ENCODE results near the gene RPL5. TPM values are rescaled to one million over a fixed set of nuclear protein-coding genes. Genes with fewer than 3 reads are reported as not detected.

The RPL5 gene
- total RNA-seq, 1 donor from 2014 or later: 1,372 TPM

DNA sequence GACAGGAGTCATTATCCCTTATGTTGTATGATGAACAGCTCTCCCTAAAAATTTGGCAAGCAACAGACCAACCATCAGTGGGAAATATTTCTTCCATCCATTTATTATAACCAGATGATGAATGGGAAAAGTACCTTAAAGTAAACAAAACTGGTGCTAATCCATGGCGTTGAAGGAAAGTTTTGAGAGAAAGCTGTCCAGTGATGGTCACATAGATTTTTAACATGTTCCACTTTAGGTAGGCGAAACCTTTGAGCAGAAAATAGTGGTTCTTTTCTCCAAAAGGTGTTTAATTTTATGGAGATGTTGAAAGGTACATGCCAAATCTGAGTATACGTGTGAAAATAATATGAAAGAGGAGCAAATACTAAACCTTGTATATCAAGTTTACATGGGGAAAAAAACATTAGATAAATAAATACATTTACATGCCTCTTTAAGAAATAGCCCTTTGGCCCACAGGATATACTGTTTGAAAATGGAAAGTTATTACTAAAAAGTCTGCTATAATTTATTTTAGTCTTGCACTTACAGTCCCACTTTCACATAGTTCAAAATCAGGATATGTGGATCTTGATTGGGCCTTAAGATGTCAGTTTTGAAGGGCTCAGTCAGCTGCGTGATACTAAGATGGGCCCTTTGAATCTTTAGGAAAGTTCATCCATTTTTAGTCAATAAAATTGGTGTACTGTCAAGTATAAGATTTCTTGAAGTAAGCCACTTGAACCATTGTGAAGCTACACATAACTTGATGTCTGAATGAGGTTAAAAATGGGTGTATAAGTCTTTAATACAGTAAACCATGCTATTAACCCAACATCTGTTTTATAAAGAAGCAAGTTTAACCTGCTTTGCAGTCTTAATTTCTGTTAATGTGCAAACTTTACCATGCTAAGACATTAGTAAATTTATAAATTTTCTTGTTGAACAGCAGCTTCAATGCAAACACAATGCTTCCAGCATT, 10.5 kb downstream of the RPL5 start:
- no peak overlapping the region for H3K4me3 ChIP-seq (ENCODE audit: low read depth, low read length)
- DNase-seq (ENCODE audit: low read depth): no peak
- TF ChIP-seq CTCF (conservative IDR thresholded peaks at IDR 0.05; ENCODE audit: low read depth, low read length): no peak

- TF ChIP-seq CTCF (conservative IDR thresholded peaks at IDR 0.05; ENCODE audit: low read depth, low read length): no peak
- no peak overlapping the region for H3K4me3 ChIP-seq (ENCODE audit: low read depth, low read length)
- DNase-seq (ENCODE audit: low read depth): no peak
Measured at GRCh38 chr1:92843046-92843423, 11.2 kb downstream of the RPL5 start.

- no peak for TF ChIP-seq CTCF (conservative IDR thresholded peaks at IDR 0.05; ENCODE audit: low read depth, low read length)
- H3K4me3 ChIP-seq (ENCODE audit: low read depth, low read length): no peak overlapping the region
- DNase-seq (ENCODE audit: low read depth): no peak
Measured at GRCh38 chr1:92843429-92844352, 11.9 kb downstream of the RPL5 start.

- no peak overlapping the region for H3K4me3 ChIP-seq (ENCODE audit: low read depth, low read length)
- no peak for TF ChIP-seq CTCF (conservative IDR thresholded peaks at IDR 0.05; ENCODE audit: low read depth, low read length)
- no peak for DNase-seq (ENCODE audit: low read depth)
Measured at GRCh38 chr1:92844439-92844838, 12.6 kb downstream of the RPL5 start.

GRCh38 chr1:92845908-92846307, 14.1 kb downstream of the RPL5 start:
- no peak overlapping the region for H3K4me3 ChIP-seq (ENCODE audit: low read depth, low read length)
- TF ChIP-seq CTCF (conservative IDR thresholded peaks at IDR 0.05; ENCODE audit: low read depth, low read length): no peak
- DNase-seq (ENCODE audit: low read depth): no peak

GRCh38 chr1:92848201-92848600, 16.4 kb downstream of the RPL5 start:
- TF ChIP-seq CTCF (conservative IDR thresholded peaks at IDR 0.05; ENCODE audit: low read depth, low read length): no peak
- no peak for DNase-seq (ENCODE audit: low read depth)
- H3K4me3 ChIP-seq (ENCODE audit: low read depth, low read length): no peak overlapping the region
